NCI-H82 treated with DMSO at 0.1 percent for 48 hours (cell line): ENCODE data around the gene IGFBP3.

ENCODE experiments used
- DNase-seq: peaks from one replicate; lab custom pipeline; 2025; ENCODE audit not compliant: unreplicated experiment; lab: John Stamatoyannopoulos, UW

Gene IGFBP3

DNA sequence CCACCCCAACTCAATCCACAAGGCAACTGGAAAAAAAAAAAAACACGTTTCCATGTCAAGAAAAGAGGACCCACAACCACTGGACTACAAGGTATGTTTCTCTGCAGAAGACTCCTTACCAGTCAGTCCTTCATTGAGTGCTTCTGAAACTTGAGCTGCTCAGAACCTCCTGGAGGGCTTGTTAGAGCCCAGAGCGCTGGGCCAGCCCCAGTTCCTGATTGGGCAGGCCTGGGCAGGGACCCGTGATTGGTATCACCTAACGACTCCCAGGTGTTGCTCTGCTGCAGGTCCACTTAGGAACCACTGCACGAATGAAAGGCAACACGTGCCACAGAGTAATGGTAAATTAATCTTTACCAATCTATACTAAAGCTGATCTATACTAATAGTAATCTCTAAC is 47.7 kb downstream of the IGFBP3 start:
- no peak for DNase-seq

- DNase-seq = no peak
These were observed 48.1 kb downstream of the IGFBP3 start, which contains the start of gene CCDC201 for GRCh38 chr7:45873035-45873354. CCDC201 (minus strand) TSS chr7:45873082; CDS start chr7:45873007, 75 bp downstream.

- no peak for DNase-seq
These were observed 48.7 kb downstream of the IGFBP3 start for GRCh38 chr7:45872116-45873034.

GRCh38 chr7:45869426-45869825 is 51.6 kb downstream of the IGFBP3 start:
- DNase-seq = no peak

GRCh38 chr7:45867471-45867870 is 53.6 kb downstream of the IGFBP3 start:
- no peak for DNase-seq

GRCh38 chr7:45865594-45866410 is 55.3 kb downstream of the IGFBP3 start:
- no peak for DNase-seq

DNA sequence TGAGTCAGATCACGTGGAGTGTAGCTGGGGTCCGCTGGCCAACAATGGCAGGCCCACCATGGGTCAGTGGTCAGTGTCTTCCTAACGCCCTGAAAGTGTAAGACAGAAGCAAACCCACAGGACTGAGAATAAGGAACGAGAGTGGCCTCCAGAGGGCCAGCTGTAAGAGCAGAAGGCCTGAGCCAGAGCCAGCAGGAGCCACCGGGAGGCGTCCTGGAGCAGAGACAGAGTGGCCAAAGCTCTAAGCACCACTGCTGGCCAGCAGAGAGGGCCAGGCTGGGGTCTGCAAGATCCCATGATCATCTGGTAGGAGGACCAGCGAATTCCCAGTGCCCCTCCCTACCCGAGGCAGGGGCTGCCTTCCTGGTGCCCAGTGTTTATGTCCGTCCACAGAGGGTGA is 57.4 kb downstream of the IGFBP3 start:
- no peak for DNase-seq
